KOPT-K1 (cell line): ENCODE results near the gene HEATR9.

Source experiments
- H3K27ac ChIP-seq: fragments of 200-600 bp; sonication (generic); 2 replicates; pipeline ENCODE4 v1.5.1; 2016; ENCODE audit warnings: antibody characterized with exemption, mild to moderate bottlenecking, low read depth, low read length; ENCODE audit not compliant: poor library complexity, severe bottlenecking
- H3K36me3 ChIP-seq: fragments of 200-600 bp; sonication (generic); 2 replicates; pipeline ENCODE4 v1.5.1; 2017; ENCODE audit warnings: antibody characterized with exemption, mild to moderate bottlenecking, low read length, moderate library complexity; ENCODE audit not compliant: insufficient read depth
- H3K9me3 ChIP-seq: fragments of 200-600 bp; sonication (generic); 2 replicates; pipeline ENCODE4 v1.5.1; 2017; ENCODE audit warnings: antibody characterized with exemption, low read length, mild to moderate bottlenecking; ENCODE audit not compliant: insufficient read depth, poor library complexity, severe bottlenecking

HEATR9 gene

GRCh38 chr17:35868737-35869136, at the start of gene HEATR9:
TSS of gene HEATR9 (minus strand) at chr17:35868891. CDS start at chr17:35868742, 149 bp downstream.
- Histone ChIP-seq H3K36me3 (no peaks in the 10 kb centered on the region; the same call in 1 of the 2 replicates), H3K27ac (no peak within 1 kb of the TSS), H3K9me3 (no peaks in the 10 kb centered on the region)

- no peak overlapping the region for H3K27ac ChIP-seq
- peaks cover 5% of the 10 kb centered on the region; the same call in 1 of the 2 replicates for H3K36me3 ChIP-seq
- no peaks in the 10 kb centered on the region for H3K9me3 ChIP-seq
These were observed 49.0 kb upstream of the HEATR9 start for GRCh38 chr17:35917519-35918213.

GRCh38 chr17:35915153-35915964, 46.7 kb upstream of the HEATR9 start:
- H3K9me3 ChIP-seq: no peaks in the 10 kb centered on the region
- peaks cover 4% of the 10 kb centered on the region; the same call in 1 of the 2 replicates for H3K36me3 ChIP-seq
- no peak overlapping the region for H3K27ac ChIP-seq

GRCh38 chr17:35914354-35914753, 45.7 kb upstream of the HEATR9 start:
- Histone ChIP-seq H3K9me3 (no peaks in the 10 kb centered on the region), H3K27ac (no peak overlapping the region), H3K36me3 (no peaks in the 10 kb centered on the region)

GRCh38 chr17:35913609-35914008, 44.9 kb upstream of the HEATR9 start:
- H3K27ac ChIP-seq: no peak overlapping the region
- H3K36me3 ChIP-seq: no peaks in the 10 kb centered on the region
- no peaks in the 10 kb centered on the region for H3K9me3 ChIP-seq

GRCh38 chr17:35912942-35913341, 44.3 kb upstream of the HEATR9 start:
- Histone ChIP-seq H3K9me3 (no peaks in the 10 kb centered on the region), H3K36me3 (no peaks in the 10 kb centered on the region), H3K27ac (no peak overlapping the region)

GRCh38 chr17:35912339-35912912, 43.7 kb upstream of the HEATR9 start:
- Histone ChIP-seq H3K9me3 (no peaks in the 10 kb centered on the region), H3K27ac (no peak overlapping the region), H3K36me3 (no peaks in the 10 kb centered on the region)

GRCh38 chr17:35909408-35909807, 40.7 kb upstream of the HEATR9 start:
- no peaks in the 10 kb centered on the region for H3K36me3 ChIP-seq
- no peak overlapping the region for H3K27ac ChIP-seq
- H3K9me3 ChIP-seq: no peaks in the 10 kb centered on the region

- no peaks in the 10 kb centered on the region for H3K36me3 ChIP-seq
- no peak overlapping the region for H3K27ac ChIP-seq
- no peaks in the 10 kb centered on the region for H3K9me3 ChIP-seq
These were observed 39.0 kb upstream of the HEATR9 start for GRCh38 chr17:35907691-35908090.

GRCh38 chr17:35906926-35907637, 38.4 kb upstream of the HEATR9 start:
- Histone ChIP-seq H3K27ac (no peak overlapping the region), H3K9me3 (no peaks in the 10 kb centered on the region), H3K36me3 (no peaks in the 10 kb centered on the region)

GRCh38 chr17:35906191-35906925, 37.7 kb upstream of the HEATR9 start:
- H3K9me3 ChIP-seq: no peaks in the 10 kb centered on the region
- H3K27ac ChIP-seq: no peak overlapping the region
- H3K36me3 ChIP-seq: no peaks in the 10 kb centered on the region

GRCh38 chr17:35903451-35903850, 34.8 kb upstream of the HEATR9 start:
- H3K36me3 ChIP-seq: no peaks in the 10 kb centered on the region
- H3K27ac ChIP-seq: no peak overlapping the region
- no peaks in the 10 kb centered on the region for H3K9me3 ChIP-seq

GRCh38 chr17:35901631-35902175, 33.0 kb upstream of the HEATR9 start:
- Histone ChIP-seq H3K36me3 (no peaks in the 10 kb centered on the region), H3K9me3 (no peaks in the 10 kb centered on the region), H3K27ac (no peak overlapping the region)
